Muscle of back (tissue), 11 donors: ENCODE data around the gene HOXA3. TPM values are rescaled to one million over a fixed set of nuclear protein-coding genes. Genes with fewer than 3 reads are reported as not detected.

Experiments
- DNase-seq, 3 donors: peaks; one replicate each; pipeline versions ENCODE4 v3.0.0 to v3.0.0-alpha.2; 2013
- polyA plus RNA-seq, 10 donors: library from polyadenylated mRNA; unstranded; fragments of 120-200 nt; gene quantifications; one replicate each; pipeline ENCODE4 v1.2.1, GENCODE V29; 2013; ENCODE audit not compliant: insufficient read length in 10 of 10

The HOXA3 gene
- polyA plus RNA-seq, 10 donors, result 7.1 to 20.2 (median 13.8) TPM

DNA sequence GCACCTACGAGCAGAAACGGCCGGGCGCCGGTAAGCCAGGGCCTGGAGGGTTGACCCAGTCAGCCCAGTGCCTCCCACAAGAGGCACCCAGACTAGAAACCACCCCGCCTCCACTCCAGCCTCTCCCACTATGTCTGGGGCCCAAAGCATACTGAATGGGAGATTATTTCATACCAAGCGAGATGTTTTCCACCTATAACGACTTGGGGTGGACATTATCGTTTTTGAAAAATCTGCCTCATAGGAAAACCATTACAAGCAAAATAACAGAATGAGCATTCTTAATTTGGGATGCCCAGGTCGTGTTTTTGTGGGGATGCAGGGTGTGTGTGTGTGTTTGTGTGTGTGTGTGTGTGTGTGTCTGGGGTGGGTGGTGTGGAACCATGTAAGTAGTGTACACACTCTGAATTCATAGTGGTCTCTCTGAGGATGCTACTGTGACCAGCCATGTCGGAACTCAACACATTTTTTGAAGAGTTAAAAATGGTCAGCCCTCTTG is 6.4 kb downstream of the HOXA3 start:
- DNase-seq, result no peak

DNA sequence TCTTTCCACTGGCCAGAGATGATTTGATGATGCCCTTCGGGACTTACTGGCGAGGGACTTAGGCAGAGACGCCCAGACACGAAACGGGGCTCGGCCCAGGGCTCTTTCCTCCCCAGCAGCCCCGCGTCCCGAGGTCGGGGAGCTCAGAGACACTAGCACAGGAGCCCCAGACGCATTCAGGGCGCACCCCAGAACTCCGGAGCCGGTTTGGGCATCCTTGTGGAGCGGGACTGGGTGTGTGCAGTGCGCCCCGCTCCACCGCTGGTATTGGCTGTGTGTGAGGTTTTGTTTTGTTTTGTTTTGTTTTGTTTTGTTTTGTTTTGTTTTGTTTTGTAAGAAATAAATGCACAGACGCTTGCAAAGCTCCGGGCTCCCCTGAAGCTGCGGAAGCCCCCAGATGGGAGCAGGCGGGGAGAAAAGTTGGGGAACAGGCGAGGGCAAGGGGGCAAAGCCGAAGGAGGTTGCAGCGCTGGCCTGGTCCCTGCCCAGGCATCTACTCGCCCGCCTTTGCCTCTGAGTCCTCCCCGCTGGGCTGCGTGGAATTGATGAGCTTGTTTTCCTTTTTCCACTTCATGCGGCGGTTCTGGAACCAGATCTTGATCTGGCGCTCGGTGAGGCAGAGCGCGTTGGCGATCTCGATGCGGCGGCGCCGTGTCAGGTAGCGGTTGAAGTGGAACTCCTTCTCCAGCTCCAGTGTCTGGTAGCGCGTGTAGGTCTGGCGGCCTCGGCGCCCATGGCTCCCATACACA is 7.0 kb downstream of the HOXA3 start:
- DNase-seq, result peak in 1 of 3 donors; percentile 65

DNA sequence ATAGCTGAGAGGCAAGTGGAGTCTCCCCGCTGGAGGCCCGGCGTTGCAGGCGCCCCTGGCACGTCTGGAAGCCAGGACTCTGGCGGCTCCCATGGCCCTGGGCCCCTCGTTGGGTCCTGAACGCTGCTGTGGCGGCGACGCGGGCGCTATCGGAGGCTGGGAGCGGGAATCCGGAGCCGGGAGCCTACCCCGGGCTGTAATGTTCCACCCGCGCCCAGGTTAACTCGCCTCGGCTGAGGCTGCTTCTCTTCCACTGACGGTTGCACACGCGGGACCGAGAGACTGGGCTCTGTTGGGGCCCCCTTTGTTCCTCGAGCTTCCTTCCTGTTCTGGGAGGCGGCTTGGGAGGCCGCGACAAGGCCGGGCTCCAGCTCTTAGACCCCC is 7.6 kb downstream of the HOXA3 start:
- DNase-seq, result peak in 1 of 3 donors; percentile 63

DNA sequence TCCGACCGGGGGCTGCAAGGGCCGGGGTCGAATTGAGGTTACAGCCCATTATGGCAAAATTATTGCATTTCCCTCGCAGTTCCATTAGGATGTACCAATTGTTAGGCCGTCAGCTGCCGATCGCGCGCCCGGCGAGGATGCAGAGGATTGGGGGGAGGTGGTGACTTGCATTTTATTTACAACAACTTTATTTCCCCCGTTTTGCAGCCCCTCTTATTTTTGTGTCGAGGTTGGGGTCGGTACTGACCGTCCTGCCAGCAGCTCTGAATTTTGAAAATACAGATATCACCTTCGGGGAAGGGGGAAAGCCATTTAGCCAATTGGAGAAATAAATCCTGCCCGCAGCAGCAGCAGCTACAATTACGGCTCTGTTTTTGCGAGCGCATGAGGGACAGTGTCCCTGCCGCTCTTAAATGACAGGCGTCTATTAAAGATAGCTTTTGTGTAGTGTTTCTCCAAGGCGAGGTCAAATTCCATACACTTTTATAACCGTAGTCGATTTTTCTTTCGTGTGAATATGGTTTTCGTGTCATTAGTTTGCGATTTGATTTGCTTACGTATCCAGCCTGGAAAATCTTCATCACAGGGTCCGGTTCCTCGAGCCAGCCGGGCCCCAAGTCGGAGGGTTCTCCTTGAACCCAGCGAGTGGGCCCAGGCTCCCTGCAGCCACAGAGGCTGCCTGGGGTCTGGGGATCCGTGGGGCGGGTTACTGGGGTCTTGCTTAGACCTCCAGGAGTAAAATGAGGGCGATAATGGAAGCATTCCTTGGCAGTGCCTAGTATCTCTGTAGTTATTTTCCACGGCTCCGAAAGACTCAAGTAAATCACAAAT is 8.2 kb downstream of the HOXA3 start:
- DNase-seq, result peak in 1 of 3 donors; percentile 64

DNA sequence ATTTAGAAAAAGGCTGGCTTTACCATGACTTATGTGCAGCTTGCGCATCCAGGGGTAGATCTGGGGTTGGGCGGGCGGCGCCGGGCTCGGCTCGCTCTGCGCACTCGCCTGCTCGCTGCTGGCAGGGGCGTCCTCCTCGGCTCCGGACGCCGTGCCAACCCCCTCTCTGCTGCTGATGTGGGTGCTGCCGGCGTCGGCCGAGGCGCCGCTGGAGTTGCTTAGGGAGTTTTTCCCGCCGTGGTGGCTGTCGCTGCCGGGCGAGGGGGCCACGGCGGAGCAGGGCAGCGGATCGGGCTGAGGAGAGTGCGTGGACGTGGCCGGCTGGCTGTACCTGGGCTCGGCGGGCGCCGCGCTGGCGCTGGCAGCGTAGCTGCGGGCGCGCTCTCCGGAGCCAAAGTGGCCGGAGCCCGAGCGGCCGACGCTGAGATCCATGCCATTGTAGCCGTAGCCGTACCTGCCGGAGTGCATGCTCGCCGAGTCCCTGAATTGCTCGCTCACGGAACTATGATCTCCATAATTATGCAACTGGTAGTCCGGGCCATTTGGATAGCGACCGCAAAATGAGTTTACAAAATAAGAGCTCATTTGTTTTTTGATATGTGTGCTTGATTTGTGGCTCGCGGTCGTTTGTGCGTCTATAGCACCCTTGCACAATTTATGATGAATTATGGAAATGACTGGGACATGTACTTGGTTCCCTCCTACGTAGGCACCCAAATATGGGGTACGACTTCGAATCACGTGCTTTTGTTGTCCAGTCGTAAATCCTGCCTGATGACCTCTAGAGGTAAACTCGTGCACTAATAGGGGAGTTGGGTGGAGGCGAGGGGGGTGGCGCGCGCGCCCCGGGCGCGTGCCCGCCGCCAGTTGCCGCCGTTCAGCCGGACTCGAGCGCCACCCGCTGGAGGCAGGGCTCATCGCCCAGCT is 9.1 kb downstream of the HOXA3 start, which contains the start of gene HOXA5:
TSS of gene HOXA5 (minus strand) at position 659 of the 927 bp plus-strand sequence. CDS start at position 585, 74 bp downstream.
- peak; percentile 88 to 89 (median 89) for DNase-seq

DNA sequence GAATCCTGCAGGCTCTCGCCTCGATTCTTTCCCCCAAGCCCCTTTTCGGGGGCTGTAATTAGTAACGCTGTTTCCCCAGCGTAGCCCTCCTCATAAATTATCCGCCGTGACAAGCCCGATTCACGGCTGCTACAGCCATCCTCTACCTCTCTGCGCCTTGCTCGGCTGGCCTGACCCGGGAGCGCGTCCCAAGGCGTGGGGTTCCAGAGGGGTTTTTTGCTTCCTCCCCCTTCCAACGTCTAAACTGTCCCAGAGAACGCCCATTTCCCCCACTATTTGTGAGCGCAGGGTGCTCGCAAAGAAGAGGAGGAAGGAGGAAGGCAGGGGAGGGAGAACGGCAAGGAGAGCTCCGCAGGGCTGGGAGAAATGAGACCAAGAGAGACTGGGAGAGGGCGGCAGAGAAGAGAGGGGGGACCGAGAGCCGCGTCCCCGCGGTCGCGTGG is 9.8 kb downstream of the HOXA3 start:
- no peak for DNase-seq

DNA sequence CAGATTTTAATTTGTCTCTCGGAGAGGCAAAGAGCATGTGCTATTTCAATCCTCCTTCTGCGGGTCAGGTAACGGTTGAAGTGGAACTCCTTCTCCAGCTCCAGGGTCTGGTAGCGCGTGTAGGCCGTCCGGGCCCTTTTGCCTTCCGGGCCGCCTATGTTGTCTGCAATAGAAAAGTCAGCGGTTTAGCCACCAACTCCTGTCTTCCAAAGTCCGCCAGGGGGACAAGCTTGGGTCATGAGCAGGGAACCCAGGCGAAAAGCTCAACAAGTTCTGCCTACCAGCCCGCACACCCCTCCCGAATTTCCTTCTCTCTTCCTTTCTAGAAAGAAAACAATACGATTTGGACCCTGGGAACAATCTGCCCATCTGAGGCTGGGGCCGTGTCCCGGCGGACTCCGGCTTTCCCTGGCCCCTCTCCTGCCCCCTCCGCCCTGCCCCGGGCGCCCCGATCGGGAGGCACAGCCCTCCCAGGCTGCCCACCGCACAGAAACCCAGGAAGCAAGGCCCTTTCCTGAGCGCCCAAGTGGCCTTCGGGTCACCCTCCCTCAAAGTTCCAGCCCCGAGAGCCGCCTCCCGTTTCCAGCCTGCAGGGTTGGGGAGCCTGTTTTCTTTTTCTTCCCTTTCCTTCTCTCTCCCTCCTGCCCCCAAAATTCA is 10.3 kb downstream of the HOXA3 start:
- peak in 1 of 3 donors; percentile 62 for DNase-seq

DNA sequence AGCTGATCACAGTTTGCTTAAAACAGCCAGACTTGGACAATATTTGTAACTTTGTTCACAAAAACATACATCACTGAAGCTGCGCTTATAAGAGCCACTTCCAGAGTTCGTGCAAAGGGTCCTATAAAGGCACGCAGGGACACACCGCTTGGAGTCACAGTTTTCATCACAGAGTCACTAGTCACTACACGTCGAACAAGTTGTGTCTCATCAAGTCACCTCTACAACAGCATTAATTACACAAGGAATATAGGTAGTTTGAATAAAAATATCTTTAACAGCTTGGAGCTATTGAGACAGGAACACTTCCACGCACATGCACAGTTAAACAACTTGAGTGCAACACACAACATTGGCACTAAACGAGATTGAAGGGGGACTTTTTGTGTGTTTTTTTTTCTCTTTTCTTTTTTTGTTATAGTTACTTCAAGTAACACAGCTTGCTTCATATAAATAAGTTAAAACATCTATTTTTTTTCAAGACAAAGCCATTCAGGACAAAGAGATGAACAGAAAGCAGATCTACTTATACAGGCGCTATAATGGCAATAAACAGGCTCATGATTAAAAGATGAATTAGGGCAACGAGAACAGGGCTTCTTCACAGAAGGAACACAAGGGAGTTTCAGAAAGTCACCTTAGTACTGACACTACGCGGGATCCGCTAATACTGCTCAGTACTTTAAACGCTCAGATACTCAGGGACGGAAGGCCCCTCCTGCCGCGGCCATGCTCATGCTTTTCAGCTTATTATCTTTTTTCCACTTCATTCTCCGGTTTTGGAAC is 11.1 kb downstream of the HOXA3 start:
- DNase-seq, result peak in 1 of 3 donors; percentile 46

DNA sequence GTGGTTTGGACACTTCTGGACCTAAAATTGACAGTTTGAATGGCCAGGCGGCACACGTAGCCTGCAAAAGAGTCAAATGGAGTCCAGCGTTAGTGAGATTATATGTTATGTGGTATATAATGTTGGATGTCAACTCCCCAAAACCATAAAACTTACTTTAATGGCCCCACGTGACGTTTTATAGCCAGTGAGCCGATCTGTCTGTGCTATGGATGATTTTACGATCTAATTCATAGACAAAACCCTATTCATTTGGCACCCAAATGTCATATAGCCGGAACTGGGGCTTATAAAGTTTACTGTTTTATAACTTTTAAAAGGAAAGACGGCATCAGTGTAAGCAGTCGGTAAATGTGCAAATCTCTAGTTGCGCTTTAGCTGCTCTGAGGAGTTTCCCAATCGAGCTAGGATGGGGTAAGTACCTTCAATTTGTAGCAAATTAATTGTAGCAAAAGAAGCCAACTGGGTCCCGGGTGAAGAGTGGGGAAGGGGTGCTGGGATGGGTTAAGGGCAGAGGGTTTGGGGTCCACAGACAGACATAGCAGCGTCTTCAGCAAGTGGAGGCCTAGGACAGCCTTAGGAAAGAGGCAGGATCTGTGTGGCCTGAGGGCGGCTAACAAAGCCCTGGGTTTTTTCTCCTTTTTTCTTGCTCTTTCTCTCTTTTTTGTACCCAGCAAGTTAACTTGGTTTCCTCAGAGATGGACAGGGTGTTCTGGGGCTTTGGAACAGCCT is 12.1 kb downstream of the HOXA3 start:
- peak in 1 of 3 donors; percentile 51 for DNase-seq

DNA sequence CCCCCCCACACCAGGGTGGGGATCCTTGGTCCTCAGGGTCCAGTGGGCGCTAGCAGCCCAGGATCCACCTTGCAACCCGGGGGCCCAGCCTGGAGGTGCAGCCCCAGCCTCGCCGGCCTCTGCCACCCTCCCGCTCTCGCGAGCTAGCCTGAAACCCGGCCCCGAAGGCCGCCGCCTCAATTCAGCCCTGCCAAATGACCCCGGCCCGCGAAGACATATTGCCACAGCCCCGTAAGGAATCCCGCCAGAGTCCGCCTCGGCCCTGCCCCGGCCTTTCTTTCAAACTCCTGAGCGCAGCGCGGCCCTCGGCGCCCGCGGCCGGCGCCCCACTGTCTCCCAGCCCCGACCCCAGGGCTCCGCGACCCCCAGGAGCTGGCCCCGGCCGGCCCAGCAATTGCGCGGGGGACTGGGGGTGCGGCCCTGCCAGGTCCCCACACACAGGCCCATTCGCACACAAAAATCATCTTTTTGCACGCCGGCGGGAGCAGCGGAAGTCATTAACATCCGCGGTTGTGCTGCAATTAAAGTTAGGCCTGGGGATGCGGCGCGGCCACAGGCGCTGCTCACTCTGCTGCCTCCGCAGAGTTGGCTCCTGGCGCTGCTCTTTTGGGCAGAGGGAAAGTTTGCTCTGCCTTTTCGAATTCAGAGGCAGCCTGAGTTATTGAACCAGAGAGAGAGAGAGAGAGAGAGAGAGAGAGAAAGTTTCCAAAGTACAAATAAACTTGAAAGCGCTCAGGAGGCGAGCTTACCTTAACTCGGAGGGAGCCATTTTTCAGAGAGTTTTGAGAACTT is 12.9 kb downstream of the HOXA3 start:
- no peak for DNase-seq

DNA sequence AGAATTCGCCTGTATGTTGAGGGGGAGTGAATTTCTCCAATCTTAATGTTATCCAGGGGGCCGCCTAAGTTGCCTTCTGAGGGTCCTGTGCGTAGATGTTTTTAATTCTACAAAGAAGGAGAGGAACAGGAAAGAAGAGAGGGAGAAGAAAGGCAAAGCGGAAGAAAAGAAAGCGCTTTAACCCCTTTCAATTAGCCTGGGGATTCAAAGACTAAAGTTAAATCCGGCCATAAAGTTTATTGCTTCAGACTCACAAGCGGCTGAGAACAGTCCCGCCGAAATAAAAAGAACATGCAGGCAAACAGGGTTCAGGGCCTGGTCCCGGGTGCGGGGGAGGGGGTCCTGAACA is 13.4 kb downstream of the HOXA3 start:
- DNase-seq, result no peak

DNA sequence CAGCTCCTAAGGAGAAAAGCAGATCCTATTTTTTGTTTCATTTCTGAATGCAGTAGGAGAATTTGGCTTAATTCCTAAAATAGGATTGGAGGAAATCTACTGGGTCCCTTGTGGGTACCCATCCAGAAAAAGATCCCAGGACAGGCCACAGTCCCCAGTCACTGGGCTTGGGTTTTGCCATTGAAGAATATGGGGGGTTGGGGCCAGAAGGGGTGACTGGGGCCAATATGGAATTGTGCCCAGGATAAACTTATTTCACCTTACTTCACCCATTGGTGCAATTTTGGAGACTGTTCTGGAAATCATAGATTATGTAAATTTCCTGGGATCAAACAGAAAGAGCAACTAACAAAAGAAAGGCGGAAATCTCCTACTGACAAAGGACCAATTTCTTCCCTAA is 13.9 kb downstream of the HOXA3 start:
- no peak for DNase-seq

DNA sequence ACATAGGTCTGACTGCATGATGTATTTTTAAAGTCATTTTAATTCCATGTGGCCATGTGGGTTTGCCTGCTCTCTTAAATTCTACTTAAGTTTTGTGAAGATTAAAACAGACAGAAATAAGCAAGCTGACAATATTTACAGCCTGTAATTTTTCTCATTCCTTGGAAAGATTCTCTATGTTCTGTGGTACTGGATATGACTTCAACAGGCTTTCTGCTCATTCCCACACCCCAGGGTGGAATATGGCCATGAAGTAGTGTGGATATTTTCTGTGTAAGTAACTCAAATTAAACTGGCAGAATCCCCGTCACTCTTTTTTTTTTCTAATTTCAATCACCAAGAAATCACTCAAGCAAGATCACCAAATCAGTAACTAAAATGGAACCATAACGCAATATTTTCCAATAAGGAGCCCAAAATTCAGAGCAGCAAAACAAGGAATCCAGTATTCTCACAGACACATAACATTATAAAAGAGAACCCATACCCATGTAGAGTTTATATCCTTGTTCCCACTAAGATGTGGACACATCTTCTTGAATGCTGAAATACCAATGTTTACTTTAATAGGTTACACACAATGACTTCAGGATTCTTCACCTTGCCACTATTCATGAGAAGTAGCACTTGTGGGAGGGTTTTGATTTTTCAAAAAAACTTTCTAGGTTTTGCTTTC is 14.6 kb downstream of the HOXA3 start:
- no peak for DNase-seq

DNA sequence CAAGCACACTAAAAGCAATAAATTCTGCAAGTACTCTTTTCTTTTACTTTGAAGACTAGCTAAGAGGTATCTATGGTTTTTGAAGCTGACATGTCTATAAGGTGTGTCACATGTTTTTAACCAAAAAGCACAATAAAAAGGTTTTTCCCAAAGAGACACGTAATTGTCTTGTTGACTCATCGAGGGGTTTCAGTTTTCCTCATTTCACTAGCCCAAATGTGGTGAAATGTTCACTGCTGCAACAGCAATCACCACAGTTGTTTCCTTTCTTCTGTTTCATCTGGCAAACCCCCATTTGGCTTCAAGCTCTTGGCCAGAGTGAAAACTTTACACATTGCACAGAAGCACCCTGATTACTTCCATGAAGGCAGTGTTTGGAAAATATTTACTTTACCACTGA is 18.0 kb downstream of the HOXA3 start:
- DNase-seq, result peak in 1 of 3 donors; percentile 76

DNA sequence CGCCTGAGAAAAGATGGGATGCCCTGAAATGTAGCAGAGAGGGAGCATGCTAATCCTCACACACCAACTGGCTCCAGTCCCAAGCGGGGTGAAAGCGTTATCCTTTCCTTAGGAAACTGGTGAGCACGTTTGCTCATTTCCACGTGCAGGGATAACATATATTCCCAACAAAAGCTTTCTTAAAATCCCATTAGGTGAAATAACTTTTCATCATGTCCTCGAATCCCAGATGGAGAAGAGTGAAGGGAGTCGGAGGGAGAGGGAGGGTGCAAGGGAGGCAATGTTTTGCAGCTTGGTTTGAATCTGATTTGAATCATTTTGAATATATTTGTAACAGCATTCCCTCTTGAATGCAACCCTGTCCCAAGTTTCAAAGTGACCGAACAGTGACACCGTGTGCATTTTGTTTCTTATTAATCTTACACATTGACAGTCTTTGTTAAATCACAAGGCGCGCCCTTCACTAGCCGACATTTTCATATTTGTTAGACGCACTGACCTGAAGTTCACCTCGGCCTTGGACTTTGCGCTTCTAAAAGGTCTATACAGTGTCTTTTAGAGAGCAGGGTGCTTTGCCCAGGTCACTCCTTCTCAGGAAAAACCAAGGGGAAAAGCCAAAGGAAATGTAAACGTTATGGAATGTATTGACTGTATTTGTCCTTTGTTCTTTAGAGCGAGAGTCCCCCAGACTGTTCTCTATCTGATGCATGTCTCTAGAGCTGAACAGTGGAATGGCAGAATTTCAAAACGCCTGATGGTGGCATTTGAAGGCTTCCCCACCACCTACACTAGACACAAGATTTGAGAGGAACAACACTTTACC is 18.8 kb downstream of the HOXA3 start:
- DNase-seq, result no peak

DNA sequence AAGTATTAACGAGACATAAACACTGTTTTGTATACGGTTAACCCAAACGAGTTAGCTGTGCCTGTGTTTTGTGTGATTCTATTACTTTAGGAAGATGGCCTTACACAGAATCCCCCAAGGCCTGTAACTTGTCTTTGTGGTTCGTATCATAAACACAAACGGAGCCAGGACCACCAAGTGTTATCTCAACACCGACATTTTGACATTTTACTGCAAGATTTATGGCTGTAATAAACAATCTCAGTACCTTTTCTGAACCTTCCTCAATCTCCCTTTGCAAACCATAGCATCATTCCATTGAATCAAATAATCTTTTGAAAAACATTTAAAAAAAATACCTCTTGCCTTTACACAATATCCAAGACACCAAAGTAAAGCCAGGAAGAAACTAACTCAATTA is 19.4 kb downstream of the HOXA3 start:
- no peak for DNase-seq

DNA sequence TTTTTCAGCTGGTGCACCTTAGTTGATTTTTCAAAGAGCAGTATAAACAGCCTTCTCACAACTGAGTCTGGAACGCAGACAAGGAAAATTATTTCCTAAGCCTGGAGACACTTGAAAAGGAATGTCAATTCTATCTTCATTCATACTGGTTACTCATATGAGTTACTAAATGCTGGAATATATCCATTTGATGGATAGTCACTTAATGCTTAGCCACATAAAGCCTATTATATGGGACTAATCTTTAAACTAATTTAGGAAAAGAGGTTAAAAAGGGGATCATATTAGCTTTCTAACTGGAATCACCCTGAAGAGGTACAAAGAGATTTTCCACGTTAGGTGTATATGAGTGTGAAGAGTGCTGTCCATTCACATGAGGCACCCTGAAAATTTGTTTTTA is 20.2 kb downstream of the HOXA3 start:
- DNase-seq, result no peak
